ENCODE data around the gene P4HA2. TPM values are rescaled to one million over a fixed set of nuclear protein-coding genes. Genes with fewer than 3 reads are reported as not detected.

P4HA2 gene
- total and polyA plus RNA-seq, 2 of the 8 experiments (the other 6 are each of a cell fraction or from before 2014, with no cell fraction given) = 7.4 to 9.3 TPM

DNA sequence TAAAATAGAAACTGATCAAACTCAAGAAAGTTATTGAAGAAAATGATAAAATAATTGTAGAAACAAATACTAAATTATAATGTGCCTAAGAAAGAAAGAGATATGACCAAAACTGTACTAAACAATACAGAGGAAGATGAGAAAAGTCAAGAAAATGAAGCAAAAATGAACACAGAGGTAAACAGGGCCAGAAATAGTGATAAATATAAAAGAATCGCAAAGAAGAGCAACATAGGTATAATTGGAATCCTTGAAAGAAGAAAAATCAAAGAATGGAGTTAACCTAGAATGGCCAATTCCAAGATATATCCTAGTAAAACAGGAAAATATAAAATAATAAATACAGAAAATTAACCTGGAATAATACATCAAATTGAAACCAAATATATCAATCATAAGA lies 84.5 kb downstream of the P4HA2 start:
- Histone ChIP-seq H3K79me2 (ENCODE audit: control insufficient read depth in 1 of 2, insufficient read depth in 2 of 2, low read length in 2 of 2) (no peaks in the 10 kb centered on the region), H3K9ac (replicated peaks in 1 of 4; ENCODE audit: extremely low read depth in 1 of 4, low read depth in 3 of 4, low read length in 3 of 4) (no peak overlapping the region), H3K14ac (ENCODE audit: insufficient read length) (no peak overlapping the region), H3K23ac (ENCODE audit: insufficient read length) (no peak overlapping the region), H3K79me1 (ENCODE audit: low read depth, low read length) (no peaks in the 10 kb centered on the region), H4K8ac (ENCODE audit: extremely low read depth, insufficient read depth, low read length) (no peak overlapping the region), H3K56ac (replicated peaks; ENCODE audit: insufficient read length, low read depth, low read length) (no peak overlapping the region), H3K4ac (replicated peaks; ENCODE audit: insufficient read length, low read depth, low read length) (no peak overlapping the region), H3K4me3 (ENCODE audit: extremely low read depth in 1 of 4, insufficient read depth in 2 of 4, low read depth in 3 of 4, low read length in 4 of 4) (no peak overlapping the region), H3K27me3 (replicated peaks in 1 of 4; ENCODE audit: control insufficient read depth in 3 of 4, extremely low read depth in 1 of 4, insufficient read depth in 3 of 4, low read length in 3 of 4) (no peaks in the 10 kb centered on the region; a peak in 1 of 7 replicates), H3K18ac (ENCODE audit: extremely low read depth, low read length) (no peak overlapping the region), H2BK120ac (replicated peaks; ENCODE audit: low read depth, low read length) (no peak overlapping the region), H4K20me1 (replicated peaks in 1 of 2; ENCODE audit: control insufficient read depth in 1 of 2, insufficient read depth in 2 of 2, low read length in 2 of 2) (no peaks in the 10 kb centered on the region), H3K23me2 (ENCODE audit: low read depth, low read length) (no peaks in the 10 kb centered on the region), H4K5ac (ENCODE audit: insufficient read length, low read depth, low read length) (no peak overlapping the region), H2AFZ (ENCODE audit: low read length) (no peak overlapping the region), H2BK20ac (ENCODE audit: low read length) (no peak overlapping the region), H2BK15ac (ENCODE audit: low read length) (no peak overlapping the region), H3K9me3 (ENCODE audit: insufficient read depth in 2 of 2, low read depth in 1 of 2, low read length in 1 of 2) (peaks cover 7 to 19% of the 10 kb centered on the region in 2 experiments; a peak in 3 of 4 replicates), H4K91ac (replicated peaks; ENCODE audit: insufficient read length, low read length) (no peak overlapping the region), H3K36me3 (ENCODE audit: control insufficient read depth in 2 of 4, insufficient read depth in 4 of 4, low read length in 3 of 4) (no peaks in the 10 kb centered on the region), H3K4me1 (replicated peaks in 1 of 4; ENCODE audit: control insufficient read depth in 3 of 4, insufficient read depth in 4 of 4, low read length in 3 of 4) (no peaks in the 10 kb centered on the region), H2BK12ac (ENCODE audit: low read depth, low read length) (no peak overlapping the region), H3K27ac (ENCODE audit: low read depth, low read length) (no peak overlapping the region), H3K4me2 (ENCODE audit: insufficient read depth in 1 of 2, low read depth in 2 of 2, low read length in 2 of 2) (no peak overlapping the region), H2AK5ac (ENCODE audit: low read depth, low read length) (no peak overlapping the region), H2BK5ac (ENCODE audit: low read depth, low read length) (no peak overlapping the region)
- FAIRE-seq = no peak
- TF ChIP-seq MAFK (IDR thresholded peaks at IDR 0.05; ENCODE audit: low read depth, low read length) = no peak
- TF ChIP-seq TCF12 (IDR thresholded peaks at IDR 0.05; ENCODE audit: low read depth, low read length) = no peak
- TF ChIP-seq POLR2A (IDR thresholded peaks at IDR 0.05; ENCODE audit: control extremely low read depth in 1 of 2, low read depth in 2 of 2, low read length in 2 of 2) = no peak
- no peak for TF ChIP-seq FOSL1 (IDR thresholded peaks at IDR 0.05; ENCODE audit: insufficient read depth, low read depth, low read length)
- no peak for TF ChIP-seq TAF1 (IDR thresholded peaks at IDR 0.05; ENCODE audit: low read depth, low read length)
- WGBS, 2 experiments (ENCODE audit: extremely low coverage in 1 of 2, insufficient coverage in 1 of 2, insufficient read length in 1 of 2, insufficient replicate concordance in 2 of 2, low coverage in 1 of 2, low lambda C conversion rate in 2 of 2, missing lambda C conversion rate in 1 of 2) = 92% methylated on average over 1 of the region's 1 CpG; no CpG with 5 or more reads in 1 of the 2 experiments
- DNase-seq (ENCODE audit: low read depth in 1 of 2, low spot score in 2 of 2) = no peak
- CTCF ChIA-PET (ENCODE audit: partially characterized antibody) = no interaction called here
- POLR2A ChIA-PET (ENCODE audit: partially characterized antibody) = no interaction called here

All from H1 (cell line).